Spleen (tissue), 7 donors: ENCODE data around the gene C16orf54.

Experiments used
- POLR2A ChIP-seq, 3 donors: fragments of 450-650 bp; IDR thresholded peaks; one replicate each; pipeline ENCODE4 v1.5.1; 2017; ENCODE audit warnings: antibody characterized with exemption in 3 of 3, mild to moderate bottlenecking in 1 of 3
- TF ChIP-seq, protein P1 (sequence below), 11 experiments: fragments of 200-600 bp in 7 of 11; fragments of 450-650 bp in 4 of 11; sonication (generic) in 4 of 11; IDR thresholded peaks in 8 of 11; conservative IDR thresholded peaks in 3 of 11; 1 replicate in 7 of 11; 2 replicates in 4 of 11; pipeline versions ENCODE4 v1.4.0 to v1.8.0; 2016 to 2021; ENCODE audit warnings: antibody characterized with exemption in 11 of 11, inconsistent platforms in 4 of 11, mild to moderate bottlenecking in 1 of 11
- donor health status: DM: no; HTN: no; CAD: no; lungs with moderate emphysema.
- donor health status: DM: no; HTN: no; CAD: no.
- donor health status: DM: no; HTN: no; CAD: no.

DNA sequence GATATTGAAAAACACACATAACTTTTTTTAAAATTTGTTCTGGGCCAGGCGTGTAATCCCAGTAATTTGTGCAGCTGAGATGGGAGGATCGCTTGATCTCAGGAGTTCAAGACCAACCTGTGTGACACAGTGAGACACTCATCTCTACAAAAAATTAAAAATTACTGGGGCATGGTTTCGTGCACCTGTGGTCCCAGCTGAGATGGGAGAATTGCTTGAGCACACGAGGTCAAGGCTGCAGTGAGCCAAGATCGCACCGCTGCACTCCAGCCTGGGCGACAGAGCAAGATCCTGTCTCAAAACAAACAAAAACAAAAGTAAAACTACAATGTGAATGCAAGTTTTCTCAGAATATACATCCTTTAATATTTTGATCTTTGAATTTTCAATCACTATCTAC is 15.1 kb downstream of the C16orf54 start:
- TF ChIP-seq, protein P1, sequence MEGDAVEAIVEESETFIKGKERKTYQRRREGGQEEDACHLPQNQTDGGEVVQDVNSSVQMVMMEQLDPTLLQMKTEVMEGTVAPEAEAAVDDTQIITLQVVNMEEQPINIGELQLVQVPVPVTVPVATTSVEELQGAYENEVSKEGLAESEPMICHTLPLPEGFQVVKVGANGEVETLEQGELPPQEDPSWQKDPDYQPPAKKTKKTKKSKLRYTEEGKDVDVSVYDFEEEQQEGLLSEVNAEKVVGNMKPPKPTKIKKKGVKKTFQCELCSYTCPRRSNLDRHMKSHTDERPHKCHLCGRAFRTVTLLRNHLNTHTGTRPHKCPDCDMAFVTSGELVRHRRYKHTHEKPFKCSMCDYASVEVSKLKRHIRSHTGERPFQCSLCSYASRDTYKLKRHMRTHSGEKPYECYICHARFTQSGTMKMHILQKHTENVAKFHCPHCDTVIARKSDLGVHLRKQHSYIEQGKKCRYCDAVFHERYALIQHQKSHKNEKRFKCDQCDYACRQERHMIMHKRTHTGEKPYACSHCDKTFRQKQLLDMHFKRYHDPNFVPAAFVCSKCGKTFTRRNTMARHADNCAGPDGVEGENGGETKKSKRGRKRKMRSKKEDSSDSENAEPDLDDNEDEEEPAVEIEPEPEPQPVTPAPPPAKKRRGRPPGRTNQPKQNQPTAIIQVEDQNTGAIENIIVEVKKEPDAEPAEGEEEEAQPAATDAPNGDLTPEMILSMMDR (IDR thresholded peaks at IDR 0.05 in 8 of 11, conservative IDR thresholded peaks at IDR 0.05 in 3 of 11), result no peak
- no peak for TF ChIP-seq POLR2A (IDR thresholded peaks at IDR 0.05)
